GM12891 (cell line): ENCODE data around the gene NCEH1.

ENCODE experiments used
- PAX5 ChIP-seq: IDR thresholded peaks from 2 replicates; pipeline ENCODE4 v1.6.1; 2011; ENCODE audit warnings: low read length, moderate library complexity, mild to moderate bottlenecking; ENCODE audit not compliant: insufficient read depth, severe bottlenecking
- POLR2A ChIP-seq: IDR thresholded peaks from 2 replicates; pipeline ENCODE4 v1.6.1; 2011; ENCODE audit warnings: low read depth, low read length, control low read depth
- POLR2AphosphoS5 ChIP-seq: IDR thresholded peaks from 2 replicates; pipeline ENCODE4 v1.6.1; 2011; ENCODE audit warnings: low read depth, low read length, control low read depth
- POU2F2 ChIP-seq: IDR thresholded peaks from 2 replicates; pipeline ENCODE4 v1.6.1; 2011; ENCODE audit warnings: low read depth, mild to moderate bottlenecking, control low read depth, low read length, moderate library complexity
- SPI1 ChIP-seq: IDR thresholded peaks from 2 replicates; pipeline ENCODE4 v1.6.1; 2011; ENCODE audit warnings: low read depth, low read length, control low read depth
- TAF1 ChIP-seq: IDR thresholded peaks from 2 replicates; pipeline ENCODE4 v1.6.1; 2011; ENCODE audit warnings: low read depth, low read length, control low read depth

- TF ChIP-seq POLR2A, result no peak
- no peak for TF ChIP-seq TAF1
- TF ChIP-seq POLR2AphosphoS5, result no peak
- no peak for TF ChIP-seq POU2F2
- TF ChIP-seq SPI1, result peak; percentile 73
- TF ChIP-seq PAX5, result no peak
Observed at GRCh38 chr3:172607305-172608121, 103.4 kb downstream of the NCEH1 start.
